ENCODE data around the gene BCL7B.

DNA sequence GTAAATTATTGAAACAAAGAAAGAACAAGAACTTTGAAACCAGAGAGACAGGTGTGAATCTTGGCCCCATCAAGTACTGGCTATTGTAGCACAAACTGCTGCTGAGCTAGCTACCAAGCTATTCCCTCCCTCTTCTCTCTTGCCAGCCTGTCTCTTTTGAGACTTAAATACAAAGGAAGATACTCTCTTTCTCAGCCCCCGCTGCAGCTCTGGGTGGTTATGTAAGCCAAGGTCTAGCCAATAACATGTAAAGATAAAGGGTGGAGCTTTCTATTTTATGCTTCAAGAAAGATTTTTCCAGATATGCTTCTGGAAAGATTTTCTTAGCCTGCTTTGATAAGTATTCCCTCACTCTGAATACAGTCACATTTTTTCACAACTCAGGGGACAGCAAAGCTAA lies 52.6 kb downstream of the BCL7B start:
- no peak for TF ChIP-seq MYC (IDR thresholded peaks at IDR 0.05; ENCODE audit: low read depth, low read length)
- TF ChIP-seq, protein P1, sequence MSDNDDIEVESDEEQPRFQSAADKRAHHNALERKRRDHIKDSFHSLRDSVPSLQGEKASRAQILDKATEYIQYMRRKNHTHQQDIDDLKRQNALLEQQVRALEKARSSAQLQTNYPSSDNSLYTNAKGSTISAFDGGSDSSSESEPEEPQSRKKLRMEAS (IDR thresholded peaks at IDR 0.05; ENCODE audit: low read depth, low read length) = no peak
